Measurements from ENCODE around the gene GPAM.

GRCh38 chr10:112137154-112137987 lies 46.2 kb downstream of the GPAM start:
- TF ChIP-seq CTCF (IDR thresholded peaks at IDR 0.05), result peak; percentile 72 to 95 (median 88)
- no peak for TF ChIP-seq POLR2A (IDR thresholded peaks at IDR 0.05)

Data from heart left ventricle (tissue), 13 donors.